GM13976 (cell line): ENCODE measurements around the gene LMX1A.

Experiments used
- DNase-seq: peaks from one replicate; pipeline ENCODE4 v3.0.0; 2012; ENCODE audit warnings: low spot score
- CTCF ChIP-seq: IDR thresholded peaks from 2 replicates; pipeline ENCODE4 v1.5.1; 2012; ENCODE audit warnings: borderline replicate concordance, mild to moderate bottlenecking; ENCODE audit not compliant: insufficient read depth; ENCODE audit errors: extremely low read depth, missing control alignments, control extremely low read depth
- in situ Hi-C: fragments of 300-500 bp; cut with MboI; formaldehyde crosslinking; loops from one replicate; pipeline ENCODE4 v1.12.0; 2022; ENCODE audit warnings: low sequenced_read_pairs, mixed read lengths, inconsistent platforms; ENCODE audit not compliant: unreplicated experiment

The LMX1A gene

GRCh38 chr1:165284454-165284853 lies 72.1 kb downstream of the LMX1A start:
- in situ Hi-C loops, result no loop called here
- no peak for TF ChIP-seq CTCF
- DNase-seq, result no peak

GRCh38 chr1:165281207-165281901 lies 75.2 kb downstream of the LMX1A start:
- no peak for DNase-seq
- no peak for TF ChIP-seq CTCF
- in situ Hi-C loops, result no loop called here

GRCh38 chr1:165279882-165280281 lies 76.6 kb downstream of the LMX1A start:
- TF ChIP-seq CTCF, result no peak
- in situ Hi-C loops, result no loop called here
- DNase-seq, result no peak

GRCh38 chr1:165276314-165276713 lies 80.2 kb downstream of the LMX1A start:
- TF ChIP-seq CTCF, result no peak
- no peak for DNase-seq
- in situ Hi-C loops, result no loop called here

- DNase-seq, result no peak
- in situ Hi-C loops, result no loop called here
These were observed 91.2 kb downstream of the LMX1A start for GRCh38 chr1:165265196-165265838.

GRCh38 chr1:165259706-165260428 lies 96.6 kb downstream of the LMX1A start:
- DNase-seq, result no peak
- TF ChIP-seq CTCF, result no peak
- in situ Hi-C loops, result no loop called here

More at GRCh38 chr1:165265196-165265838, 91.2 kb downstream of the LMX1A start:
- no peak for TF ChIP-seq CTCF
